HG03442 (cell line): Measurements from ENCODE around the gene LSS.
"Not testable (repeated sequence)": the region's sequence is repeated elsewhere in the genome, so short reads cannot be mapped to it uniquely, and the experiment has no call there.

Source experiments
- ATAC-seq: cut with Tn5 transposase; IDR thresholded peaks from one replicate; pipeline ENCODE4 v1.9.1; 2021; ENCODE audit warnings: mild to moderate bottlenecking, moderate library complexity; ENCODE audit not compliant: unreplicated experiment

LSS gene

GRCh38 chr21:46188226-46189212 is 40.1 kb downstream of the LSS start:
- no peak for ATAC-seq

- no peak for ATAC-seq
These were observed 40.8 kb downstream of the LSS start for GRCh38 chr21:46187814-46188213.

GRCh38 chr21:46187261-46187660 is 41.3 kb downstream of the LSS start:
- no peak for ATAC-seq

DNA sequence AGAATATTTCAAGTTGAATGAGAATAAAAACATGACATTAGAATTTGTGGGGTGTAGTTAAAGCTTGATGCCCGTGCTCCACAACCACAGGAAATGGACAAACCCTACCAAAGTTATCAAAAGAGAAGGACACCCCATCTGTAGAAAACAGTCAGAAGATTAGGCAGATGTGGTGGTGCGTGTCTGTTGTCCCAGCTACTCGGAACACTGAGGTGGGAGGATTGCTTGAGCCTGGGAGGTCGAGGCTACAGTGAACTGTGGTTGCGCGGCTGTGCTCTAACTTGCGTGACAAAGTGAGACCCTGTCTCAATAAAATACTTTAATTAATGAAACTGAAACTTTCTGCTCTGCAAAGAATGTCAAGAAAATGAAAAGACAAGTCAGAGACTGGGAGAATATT is 42.9 kb downstream of the LSS start:
- ATAC-seq = no peak

- ATAC-seq = no peak
These were observed 43.7 kb downstream of the LSS start for GRCh38 chr21:46184625-46185555.

DNA sequence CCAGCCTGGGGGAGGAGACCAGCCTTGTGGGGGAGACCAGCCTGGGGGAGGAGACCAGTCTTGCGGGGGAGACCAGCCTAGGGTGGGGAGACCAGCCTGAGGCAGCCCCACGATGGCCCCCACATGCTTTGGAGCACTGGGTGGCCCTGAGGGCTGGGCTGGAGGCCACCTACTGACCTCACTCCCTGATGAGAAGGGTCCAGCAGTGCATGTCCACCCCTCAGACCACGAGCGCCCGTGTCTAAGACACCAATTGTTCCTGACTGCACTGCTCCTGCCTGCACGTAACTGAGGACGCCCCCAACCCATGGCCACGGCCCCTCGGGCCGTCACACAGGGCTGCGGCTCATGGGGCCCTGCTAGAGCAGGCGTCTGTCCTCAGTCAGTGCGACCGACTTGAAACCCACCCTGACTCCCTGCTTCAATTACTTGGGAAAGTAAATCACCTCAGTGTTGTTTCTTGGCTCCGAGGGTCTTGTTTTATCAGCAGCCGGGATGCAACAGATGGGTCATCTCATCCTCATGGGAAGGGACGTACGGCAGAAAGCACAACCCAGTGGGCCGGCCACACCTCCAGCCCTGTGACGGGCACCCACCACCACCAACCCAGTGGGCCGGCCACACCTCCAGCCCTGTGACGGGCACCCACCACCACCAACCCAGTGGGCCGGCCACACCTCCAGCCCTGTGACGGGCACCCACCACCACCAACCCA is 44.5 kb downstream of the LSS start, which contains the start of gene SPATC1L:
SPATC1L (minus strand) TSS at position 550 of the 715 bp plus-strand sequence. CDS start 1,643 bp downstream, outside the sequence.
- no peak for ATAC-seq

GRCh38 chr21:46183337-46183909 is 45.2 kb downstream of the LSS start:
- ATAC-seq = not testable (repeated sequence)

DNA sequence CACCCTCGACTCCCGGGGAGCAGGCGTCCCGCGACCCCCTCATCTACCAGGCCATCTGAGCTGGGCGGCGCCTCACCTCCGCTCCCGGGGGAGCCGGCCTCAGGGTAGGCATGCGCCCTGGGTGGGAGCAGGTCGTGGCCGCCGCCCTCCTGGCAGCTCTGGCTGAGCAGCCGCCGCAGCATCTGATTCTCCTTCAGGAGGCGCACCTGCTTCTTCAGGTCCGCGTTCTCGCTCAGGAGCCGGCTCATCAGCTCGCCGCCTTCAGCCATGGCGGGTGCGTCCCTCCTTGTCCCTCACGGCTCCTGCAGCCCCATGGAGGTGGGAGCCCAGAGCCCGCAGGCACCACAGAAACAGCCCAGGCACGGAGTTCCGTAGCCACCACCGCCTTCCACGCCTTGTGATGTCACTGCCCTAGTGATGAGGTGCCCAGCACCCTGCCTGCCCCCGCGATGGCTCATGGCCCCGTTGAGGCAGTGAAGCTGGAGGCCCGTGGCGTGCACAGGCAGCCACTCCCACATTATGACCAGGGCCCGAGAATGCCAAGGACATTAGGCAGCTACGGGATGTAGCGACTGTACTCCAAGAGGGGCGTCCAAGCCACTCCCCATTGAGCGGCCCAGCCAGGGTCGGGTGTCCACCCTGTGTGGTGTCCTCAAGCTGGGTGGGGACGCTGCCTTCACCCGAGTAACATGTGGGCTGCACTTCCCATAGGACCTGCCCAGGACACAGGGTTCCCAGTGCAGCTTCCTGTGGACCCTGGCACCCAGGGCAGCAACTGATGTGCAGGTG is 45.8 kb downstream of the LSS start:
- no peak for ATAC-seq

GRCh38 chr21:46181953-46182547 is 46.5 kb downstream of the LSS start:
- no peak for ATAC-seq

- ATAC-seq = no peak
These were observed 47.1 kb downstream of the LSS start for GRCh38 chr21:46181436-46181835.

DNA sequence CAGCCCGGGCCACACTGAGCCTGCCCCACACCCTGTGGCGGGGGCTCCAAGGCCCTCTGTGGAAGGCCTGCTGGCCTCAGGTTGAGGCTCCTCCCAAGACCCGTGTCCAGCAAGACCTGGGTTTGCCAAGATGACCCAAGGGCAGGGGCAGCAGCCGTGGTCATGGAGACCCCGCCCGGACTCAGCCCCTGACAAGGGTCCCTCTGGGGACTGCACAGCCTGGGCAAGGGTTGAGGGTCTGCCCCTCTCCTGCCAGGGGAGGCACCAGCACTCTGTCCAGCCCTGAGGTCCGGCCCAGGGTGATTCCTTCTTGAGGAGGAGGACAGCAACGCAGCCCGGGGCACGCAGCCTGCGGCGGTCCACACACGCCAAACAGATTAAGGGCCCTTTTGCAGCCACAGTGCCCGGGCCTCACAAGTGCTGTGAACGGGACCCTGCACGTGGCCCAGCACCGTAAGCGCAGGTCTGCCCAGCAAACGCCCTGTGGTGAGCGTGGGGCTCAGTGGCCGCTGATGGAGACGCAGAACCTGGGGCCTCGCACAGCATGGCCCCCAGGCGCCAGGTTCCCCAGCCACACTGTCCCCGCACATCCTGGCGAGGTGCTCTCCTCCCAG is 47.7 kb downstream of the LSS start:
- no peak for ATAC-seq

GRCh38 chr21:46180079-46180722 is 48.4 kb downstream of the LSS start:
- no peak for ATAC-seq

GRCh38 chr21:46179708-46180078 is 48.9 kb downstream of the LSS start:
- ATAC-seq = no peak

DNA sequence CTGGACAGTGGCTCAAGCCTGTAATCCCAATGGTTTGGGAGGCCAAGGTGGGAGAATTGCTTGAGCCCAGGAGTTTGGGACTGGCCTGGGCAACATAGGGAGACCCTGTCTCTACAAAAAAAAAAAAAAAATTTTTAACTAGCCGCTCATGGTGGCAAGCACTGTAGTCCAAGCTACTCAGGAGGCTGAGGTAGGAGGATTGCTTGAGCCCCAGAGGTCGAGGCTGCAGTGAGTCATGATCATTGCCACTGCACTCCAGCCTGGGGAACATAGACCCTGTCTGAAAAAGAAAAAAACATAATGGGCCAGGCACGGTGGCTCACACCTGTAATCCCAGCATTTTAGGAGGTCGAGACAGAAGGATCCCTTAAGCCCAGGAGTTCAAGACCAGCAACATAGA is 49.6 kb downstream of the LSS start:
- ATAC-seq = no peak

DNA sequence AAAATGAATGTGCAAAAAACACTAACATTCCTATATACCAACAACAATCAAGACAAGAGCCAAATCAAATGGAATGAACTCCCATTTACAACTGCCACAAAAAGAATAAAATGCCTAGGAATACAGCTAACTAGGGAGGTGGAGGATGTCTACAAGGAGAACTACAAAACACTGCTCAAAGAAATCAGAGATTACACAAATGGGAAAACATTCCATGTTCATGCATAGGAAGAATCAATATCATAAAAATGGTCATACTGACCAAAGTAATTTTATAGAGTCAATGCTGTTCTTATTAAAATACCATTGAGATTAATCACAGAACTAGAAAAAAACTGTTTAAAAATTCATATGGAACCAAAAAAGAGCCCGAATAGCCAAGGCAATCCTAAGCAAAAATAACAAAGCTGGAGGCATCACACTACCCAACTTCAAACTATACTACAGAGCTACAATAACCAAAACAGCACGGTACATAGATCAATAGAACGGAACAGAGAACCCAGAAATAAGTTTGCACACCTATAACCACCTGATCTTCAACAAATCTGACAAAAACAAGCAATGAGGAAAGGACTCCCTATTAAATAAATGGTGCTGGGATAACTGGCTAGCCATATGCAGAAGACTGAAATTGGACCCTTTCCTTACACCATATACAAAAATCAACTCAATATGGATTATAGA is 52.0 kb downstream of the LSS start:
- not testable (repeated sequence) for ATAC-seq

DNA sequence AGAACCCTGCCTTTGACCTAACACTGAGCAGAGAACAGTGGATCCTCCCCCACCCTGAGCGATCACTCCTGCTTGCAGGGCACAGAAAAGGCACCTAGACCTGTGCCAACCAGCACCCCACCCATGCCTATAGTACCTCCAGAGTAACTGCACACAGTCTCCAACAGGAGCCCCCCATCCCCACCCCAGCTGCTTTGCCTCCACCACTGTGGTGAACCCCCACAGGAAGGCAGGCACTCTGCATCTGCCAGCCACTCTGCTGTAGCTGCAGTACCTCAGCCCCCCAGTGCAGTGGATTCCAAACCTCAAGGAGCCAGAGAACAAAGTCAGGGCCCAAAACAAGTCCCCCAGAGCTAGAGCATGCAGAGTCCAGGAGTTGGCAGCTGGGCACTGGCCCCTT is 55.0 kb downstream of the LSS start:
- ATAC-seq = no peak

GRCh38 chr21:46172863-46173528 is 55.6 kb downstream of the LSS start:
- ATAC-seq = no peak
